ENCODE data around the gene MACROD2. TPM values are rescaled to one million over a fixed set of nuclear protein-coding genes. Genes with fewer than 3 reads are reported as not detected.

MACROD2 gene
- total and polyA plus RNA-seq, 4 donors = 0.66 to 10.5 (median 3.3) TPM

DNA sequence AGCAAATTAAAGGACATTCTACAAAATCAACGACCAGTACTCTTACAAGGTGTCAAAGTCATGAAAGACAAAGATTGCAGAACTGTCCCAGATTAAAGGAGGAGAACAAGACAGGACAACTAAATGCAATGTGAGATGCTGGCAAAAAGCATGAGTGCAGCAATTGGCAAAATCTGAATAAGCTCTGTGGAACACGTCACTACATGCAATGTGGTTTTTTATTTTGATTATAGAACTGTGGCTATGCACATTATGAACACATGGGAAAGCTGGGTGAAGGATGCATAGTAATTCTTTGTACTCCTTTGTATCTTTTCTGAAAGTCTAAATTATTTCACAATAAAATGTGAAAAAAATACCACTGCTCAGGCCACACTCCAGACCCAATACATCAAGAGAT, 2068.6 kb downstream of the MACROD2 start (continued):
- TF ChIP-seq, protein P1, sequence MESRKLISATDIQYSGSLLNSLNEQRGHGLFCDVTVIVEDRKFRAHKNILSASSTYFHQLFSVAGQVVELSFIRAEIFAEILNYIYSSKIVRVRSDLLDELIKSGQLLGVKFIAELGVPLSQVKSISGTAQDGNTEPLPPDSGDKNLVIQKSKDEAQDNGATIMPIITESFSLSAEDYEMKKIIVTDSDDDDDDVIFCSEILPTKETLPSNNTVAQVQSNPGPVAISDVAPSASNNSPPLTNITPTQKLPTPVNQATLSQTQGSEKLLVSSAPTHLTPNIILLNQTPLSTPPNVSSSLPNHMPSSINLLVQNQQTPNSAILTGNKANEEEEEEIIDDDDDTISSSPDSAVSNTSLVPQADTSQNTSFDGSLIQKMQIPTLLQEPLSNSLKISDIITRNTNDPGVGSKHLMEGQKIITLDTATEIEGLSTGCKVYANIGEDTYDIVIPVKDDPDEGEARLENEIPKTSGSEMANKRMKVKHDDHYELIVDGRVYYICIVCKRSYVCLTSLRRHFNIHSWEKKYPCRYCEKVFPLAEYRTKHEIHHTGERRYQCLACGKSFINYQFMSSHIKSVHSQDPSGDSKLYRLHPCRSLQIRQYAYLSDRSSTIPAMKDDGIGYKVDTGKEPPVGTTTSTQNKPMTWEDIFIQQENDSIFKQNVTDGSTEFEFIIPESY (IDR thresholded peaks at IDR 0.05) = no peak
- no peak for TF ChIP-seq EGR1 (IDR thresholded peaks at IDR 0.05; ENCODE audit: low read depth in 2 of 2)
- TF ChIP-seq RAD21 (IDR thresholded peaks at IDR 0.05) = no peak

DNA sequence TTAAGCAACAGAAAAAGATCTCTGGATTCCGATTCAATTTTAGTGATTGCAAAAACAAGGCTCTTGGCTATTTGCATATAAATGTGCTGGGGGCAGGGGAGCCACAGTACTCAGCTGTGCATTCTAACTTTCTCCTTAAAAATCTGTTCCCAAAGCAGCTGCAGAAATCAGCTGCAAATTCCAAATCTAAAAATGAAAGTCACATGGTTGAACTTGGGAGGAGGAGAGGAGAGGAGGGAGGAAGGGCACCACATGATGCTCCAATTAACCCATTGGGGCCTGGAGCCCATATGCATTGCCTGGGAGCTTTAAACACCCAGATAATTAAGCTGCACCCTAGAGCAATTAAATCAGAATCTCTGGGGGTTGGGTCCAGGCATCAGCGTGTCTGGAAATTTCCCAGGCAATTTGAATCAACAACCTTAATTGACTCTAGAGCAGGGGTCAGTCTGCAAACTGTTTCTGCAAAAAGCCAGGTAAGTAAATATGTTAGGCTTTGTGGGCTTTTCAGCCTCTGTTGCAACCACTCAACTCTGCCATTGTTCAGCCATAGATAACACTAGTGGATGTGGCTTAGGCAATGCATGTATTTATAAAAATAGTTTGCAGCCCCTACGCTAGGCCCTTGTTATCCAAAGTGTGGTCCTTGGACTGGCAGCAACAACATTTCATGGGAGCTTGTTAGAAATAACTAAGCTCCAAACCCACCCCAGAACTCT, 2069.8 kb downstream of the MACROD2 start:
- H3K9ac ChIP-seq (ENCODE audit: low read depth in 1 of 2, low read length in 2 of 2) = no peak overlapping the region
- H3K4me1 ChIP-seq (ENCODE audit: control insufficient read depth in 4 of 4, insufficient read depth in 4 of 4, low read length in 3 of 4) = no peaks in the 10 kb centered on the region
- no peak overlapping the region for H3K4me3 ChIP-seq (ENCODE audit: low read depth in 1 of 3, low read length in 3 of 3)
- no peak for DNase-seq (ENCODE audit: low spot score)
- no peaks in the 10 kb centered on the region for H3K27me3 ChIP-seq (ENCODE audit: control insufficient read depth in 4 of 4, insufficient read depth in 4 of 4, low read length in 3 of 4)
- H3K27ac ChIP-seq (ENCODE audit: low read depth in 1 of 2, low read length in 2 of 2) = no peak overlapping the region
- TF ChIP-seq NR2F2 (IDR thresholded peaks at IDR 0.05) (no peak), SP1 (IDR thresholded peaks at IDR 0.05) (no peak)
- TF ChIP-seq, protein P2, sequence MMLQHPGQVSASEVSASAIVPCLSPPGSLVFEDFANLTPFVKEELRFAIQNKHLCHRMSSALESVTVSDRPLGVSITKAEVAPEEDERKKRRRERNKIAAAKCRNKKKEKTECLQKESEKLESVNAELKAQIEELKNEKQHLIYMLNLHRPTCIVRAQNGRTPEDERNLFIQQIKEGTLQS (IDR thresholded peaks at IDR 0.05) = no peak
- peaks cover 0 to 7% (median 4%) of the 10 kb centered on the region in 4 donors for H3K9me3 ChIP-seq (ENCODE audit: control insufficient read depth in 4 of 4, low read length in 3 of 4)
- WGBS = 63% methylated on average over 3 of the region's 3 CpGs
- H3K36me3 ChIP-seq (ENCODE audit: control insufficient read depth in 4 of 4, insufficient read depth in 3 of 4, low read depth in 1 of 4, low read length in 3 of 4) = no peaks in the 10 kb centered on the region

DNA sequence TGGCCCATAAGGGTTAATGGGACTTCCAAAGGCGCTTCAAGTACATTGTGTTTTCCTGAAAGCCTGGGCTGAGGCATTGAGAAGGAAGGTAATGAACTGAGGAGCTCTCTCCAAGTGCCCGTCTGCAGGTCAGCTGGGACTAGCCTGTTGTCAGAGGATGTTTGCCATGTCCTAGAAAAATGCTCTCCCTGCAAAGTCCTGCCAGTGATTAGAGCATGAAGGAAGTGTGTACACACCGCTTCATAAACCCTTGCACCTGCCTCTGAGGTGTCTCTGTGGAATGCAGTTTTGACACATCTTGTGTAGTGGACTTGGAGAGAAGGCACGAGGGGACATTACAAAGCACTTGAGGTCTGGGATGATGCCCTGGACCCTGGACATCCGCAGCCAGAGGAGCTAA, 2071.3 kb downstream of the MACROD2 start:
- 84% methylated on average over 5 of the region's 5 CpGs for WGBS
- no peak overlapping the region for H3K9ac ChIP-seq (ENCODE audit: low read depth in 1 of 2, low read length in 2 of 2)
- TF ChIP-seq FOXA1 (IDR thresholded peaks at IDR 0.05) (no peak), TAF1 (conservative IDR thresholded peaks at IDR 0.05) (no peak)

DNA sequence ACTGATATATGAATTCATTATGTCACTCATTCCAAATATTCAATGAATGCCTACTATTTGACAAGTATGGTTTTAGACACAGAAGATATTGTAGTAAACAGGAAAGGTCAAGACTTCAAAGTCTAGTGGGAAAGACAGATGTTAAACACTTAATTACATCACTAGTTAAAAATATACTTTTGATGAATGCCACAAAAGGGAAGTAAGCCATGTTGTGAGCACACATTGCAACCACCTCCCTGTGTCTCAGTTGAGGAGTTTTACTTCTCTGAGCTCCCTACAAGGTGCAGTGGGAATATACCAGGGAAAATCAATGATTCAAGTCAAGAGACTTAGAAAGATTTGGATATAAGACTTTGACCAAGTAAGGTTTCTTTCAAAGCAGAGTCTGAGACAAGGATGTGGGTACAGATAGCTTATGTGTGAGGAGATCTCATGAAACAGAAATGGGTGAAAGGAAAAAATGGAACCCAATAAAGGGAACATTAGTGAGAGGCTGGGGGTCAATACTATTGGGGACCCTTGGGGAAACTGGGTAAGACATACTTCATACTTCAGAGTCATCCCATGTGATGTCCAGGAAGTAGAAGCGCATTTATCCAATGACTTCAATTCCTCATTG, 2074.2 kb downstream of the MACROD2 start:
- no peaks in the 10 kb centered on the region for H3K36me3 ChIP-seq (ENCODE audit: control insufficient read depth in 4 of 4, insufficient read depth in 3 of 4, low read depth in 1 of 4, low read length in 3 of 4)
- no peak overlapping the region for H3K9ac ChIP-seq (ENCODE audit: low read depth in 1 of 2, low read length in 2 of 2)

More for the DNA sequence above, 2071.3 kb downstream of the MACROD2 start:
- no peak overlapping the region for H3K4me3 ChIP-seq (ENCODE audit: low read depth in 1 of 3, low read length in 3 of 3)
- no peaks in the 10 kb centered on the region for H3K4me1 ChIP-seq (ENCODE audit: control insufficient read depth in 4 of 4, insufficient read depth in 4 of 4, low read length in 3 of 4)
- no peaks in the 10 kb centered on the region for H3K27me3 ChIP-seq (ENCODE audit: control insufficient read depth in 4 of 4, insufficient read depth in 4 of 4, low read length in 3 of 4)
- DNase-seq (ENCODE audit: low spot score) = no peak
- no peaks in the 10 kb centered on the region for H3K36me3 ChIP-seq (ENCODE audit: control insufficient read depth in 4 of 4, insufficient read depth in 3 of 4, low read depth in 1 of 4, low read length in 3 of 4)
- H3K27ac ChIP-seq (ENCODE audit: low read depth in 1 of 2, low read length in 2 of 2) = no peak overlapping the region
- H3K9me3 ChIP-seq (ENCODE audit: control insufficient read depth in 4 of 4, low read length in 3 of 4) = peaks cover 0 to 7% (median 4%) of the 10 kb centered on the region in 4 donors

More for the DNA sequence above, 2074.2 kb downstream of the MACROD2 start:
- TF ChIP-seq FOXA1 (IDR thresholded peaks at IDR 0.05) (no peak), FOXA2 (IDR thresholded peaks at IDR 0.05) (no peak), EGR1 (IDR thresholded peaks at IDR 0.05; ENCODE audit: low read depth in 2 of 2) (no peak), NR2F2 (IDR thresholded peaks at IDR 0.05) (no peak), RXRA (IDR thresholded peaks at IDR 0.05) (no peak), HNF4G (IDR thresholded peaks at IDR 0.05) (no peak)
- TF ChIP-seq, protein P2 (IDR thresholded peaks at IDR 0.05) = no peak
- TF ChIP-seq, protein P1 (IDR thresholded peaks at IDR 0.05) = no peak
- TF ChIP-seq, protein P3, sequence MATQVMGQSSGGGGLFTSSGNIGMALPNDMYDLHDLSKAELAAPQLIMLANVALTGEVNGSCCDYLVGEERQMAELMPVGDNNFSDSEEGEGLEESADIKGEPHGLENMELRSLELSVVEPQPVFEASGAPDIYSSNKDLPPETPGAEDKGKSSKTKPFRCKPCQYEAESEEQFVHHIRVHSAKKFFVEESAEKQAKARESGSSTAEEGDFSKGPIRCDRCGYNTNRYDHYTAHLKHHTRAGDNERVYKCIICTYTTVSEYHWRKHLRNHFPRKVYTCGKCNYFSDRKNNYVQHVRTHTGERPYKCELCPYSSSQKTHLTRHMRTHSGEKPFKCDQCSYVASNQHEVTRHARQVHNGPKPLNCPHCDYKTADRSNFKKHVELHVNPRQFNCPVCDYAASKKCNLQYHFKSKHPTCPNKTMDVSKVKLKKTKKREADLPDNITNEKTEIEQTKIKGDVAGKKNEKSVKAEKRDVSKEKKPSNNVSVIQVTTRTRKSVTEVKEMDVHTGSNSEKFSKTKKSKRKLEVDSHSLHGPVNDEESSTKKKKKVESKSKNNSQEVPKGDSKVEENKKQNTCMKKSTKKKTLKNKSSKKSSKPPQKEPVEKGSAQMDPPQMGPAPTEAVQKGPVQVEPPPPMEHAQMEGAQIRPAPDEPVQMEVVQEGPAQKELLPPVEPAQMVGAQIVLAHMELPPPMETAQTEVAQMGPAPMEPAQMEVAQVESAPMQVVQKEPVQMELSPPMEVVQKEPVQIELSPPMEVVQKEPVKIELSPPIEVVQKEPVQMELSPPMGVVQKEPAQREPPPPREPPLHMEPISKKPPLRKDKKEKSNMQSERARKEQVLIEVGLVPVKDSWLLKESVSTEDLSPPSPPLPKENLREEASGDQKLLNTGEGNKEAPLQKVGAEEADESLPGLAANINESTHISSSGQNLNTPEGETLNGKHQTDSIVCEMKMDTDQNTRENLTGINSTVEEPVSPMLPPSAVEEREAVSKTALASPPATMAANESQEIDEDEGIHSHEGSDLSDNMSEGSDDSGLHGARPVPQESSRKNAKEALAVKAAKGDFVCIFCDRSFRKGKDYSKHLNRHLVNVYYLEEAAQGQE (IDR thresholded peaks at IDR 0.05) = no peak
- 98% methylated on average over 1 of the region's 1 CpG for WGBS
- H3K9me3 ChIP-seq (ENCODE audit: control insufficient read depth in 4 of 4, low read length in 3 of 4) = peaks cover 0 to 7% (median 4%) of the 10 kb centered on the region in 4 donors
- H3K27me3 ChIP-seq (ENCODE audit: control insufficient read depth in 4 of 4, insufficient read depth in 4 of 4, low read length in 3 of 4) = no peaks in the 10 kb centered on the region
- no peaks in the 10 kb centered on the region for H3K4me1 ChIP-seq (ENCODE audit: control insufficient read depth in 4 of 4, insufficient read depth in 4 of 4, low read length in 3 of 4)
- H3K4me3 ChIP-seq (ENCODE audit: low read depth in 1 of 3, low read length in 3 of 3) = no peak overlapping the region
- no peak overlapping the region for H3K27ac ChIP-seq (ENCODE audit: low read depth in 1 of 2, low read length in 2 of 2)
- no peak for DNase-seq (ENCODE audit: low spot score)

Data from liver (tissue), 9 donors.